NCI-H1436 treated with DMSO at 0.1 percent for 48 hours (cell line): Measurements from ENCODE around the gene MYOG.

Source experiments
- DNase-seq: peaks from one replicate; lab custom pipeline; 2025; lab: John Stamatoyannopoulos, UW

MYOG gene

GRCh38 chr1:203090421-203091198, 4.8 kb upstream of the MYOG start:
- DNase-seq: no peak

GRCh38 chr1:203089651-203090045, 3.8 kb upstream of the MYOG start:
- no peak for DNase-seq

- DNase-seq: no peak
Observed at GRCh38 chr1:203089001-203089650, 3.3 kb upstream of the MYOG start.

DNA sequence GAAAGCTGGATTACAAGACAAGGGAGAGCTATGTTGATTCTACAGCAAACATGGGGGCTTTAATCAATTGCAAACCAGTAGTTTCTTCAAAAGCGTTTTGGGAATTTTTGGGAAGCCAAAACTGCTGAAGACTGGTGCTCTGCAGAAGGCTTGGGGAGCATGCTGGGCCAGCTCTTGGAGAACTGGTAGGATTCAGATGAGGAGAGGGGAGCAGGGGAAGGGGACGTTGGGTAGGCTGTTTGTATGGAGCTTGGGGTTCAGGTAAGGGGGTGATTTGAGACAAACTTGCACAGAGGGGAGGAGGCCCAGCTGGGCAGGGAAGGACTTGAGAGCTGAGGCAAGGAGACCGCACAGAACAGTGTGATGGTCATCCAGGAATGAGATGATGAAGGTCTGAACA, 2.6 kb upstream of the MYOG start:
- no peak for DNase-seq

- DNase-seq: no peak
Observed at GRCh38 chr1:203086992-203087763, 1.4 kb upstream of the MYOG start.

DNA sequence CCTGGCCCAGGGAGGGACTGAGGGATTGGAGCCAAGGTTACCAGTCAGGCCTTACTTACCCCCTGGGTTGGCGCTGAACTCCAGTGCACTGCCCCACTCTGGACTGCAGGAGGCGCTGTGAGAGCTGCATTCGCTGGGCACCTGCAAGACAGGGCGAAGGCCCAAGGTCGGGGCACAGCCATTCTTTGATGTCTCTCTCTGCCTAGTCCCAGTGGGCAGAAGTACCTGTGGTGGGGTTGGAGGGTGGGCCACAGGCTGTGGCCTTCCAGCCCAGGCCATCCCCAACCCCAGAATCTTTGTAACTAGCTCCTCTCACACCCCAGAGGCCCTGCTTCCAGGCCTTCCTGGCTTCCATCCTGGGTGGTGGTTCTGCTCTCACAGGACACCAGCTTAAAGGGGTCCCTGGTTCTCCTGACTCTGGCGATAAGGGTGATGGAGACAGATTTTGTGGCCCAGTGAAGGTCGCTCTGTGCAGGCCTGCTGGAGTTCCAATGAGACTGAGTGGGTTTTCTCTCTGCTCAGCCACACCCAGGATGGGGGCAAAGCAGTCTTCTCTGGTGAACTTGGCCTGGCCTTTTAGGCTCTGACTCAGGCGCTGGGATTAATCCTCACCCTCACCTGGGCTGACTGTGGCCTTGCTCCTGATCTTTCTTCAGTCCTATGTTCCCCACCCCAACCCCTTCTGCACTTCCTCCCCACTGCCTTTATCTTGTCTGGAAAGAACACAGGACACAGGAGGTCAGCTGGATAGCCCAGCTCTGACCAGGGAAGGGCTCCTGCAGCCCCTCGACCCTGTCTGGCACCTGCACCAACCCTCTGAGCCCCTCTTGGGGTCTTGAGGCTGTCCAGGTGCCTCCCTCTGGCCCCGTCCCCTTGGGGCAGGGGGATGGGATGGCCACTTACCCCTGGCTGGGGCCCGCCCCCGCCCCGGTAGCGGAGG, 954 bp downstream of the MYOG start:
- DNase-seq: no peak

DNA sequence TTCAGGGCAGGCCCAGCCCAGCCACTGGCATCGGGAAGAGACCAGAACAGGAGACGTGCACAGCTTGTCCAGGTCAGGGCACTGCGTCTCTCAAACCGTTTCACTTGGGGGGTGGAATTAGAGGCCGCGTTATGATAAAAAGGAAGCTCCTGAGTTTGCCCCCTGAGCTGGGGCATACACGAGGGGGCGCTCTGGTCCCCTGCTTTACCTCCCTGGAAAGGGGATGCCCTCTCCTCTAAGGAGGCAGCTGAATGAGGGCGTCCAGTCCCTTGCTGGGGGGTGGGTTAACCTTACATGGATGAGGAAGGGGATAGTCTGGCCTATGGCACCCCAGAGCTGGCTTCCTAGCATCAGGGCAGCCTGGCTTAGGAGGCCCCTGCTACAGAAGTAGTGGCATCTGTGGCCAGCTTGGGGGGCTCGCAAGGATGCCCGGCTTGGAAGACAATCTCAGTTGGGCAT, 2.3 kb downstream of the MYOG start:
- DNase-seq: no peak

DNA sequence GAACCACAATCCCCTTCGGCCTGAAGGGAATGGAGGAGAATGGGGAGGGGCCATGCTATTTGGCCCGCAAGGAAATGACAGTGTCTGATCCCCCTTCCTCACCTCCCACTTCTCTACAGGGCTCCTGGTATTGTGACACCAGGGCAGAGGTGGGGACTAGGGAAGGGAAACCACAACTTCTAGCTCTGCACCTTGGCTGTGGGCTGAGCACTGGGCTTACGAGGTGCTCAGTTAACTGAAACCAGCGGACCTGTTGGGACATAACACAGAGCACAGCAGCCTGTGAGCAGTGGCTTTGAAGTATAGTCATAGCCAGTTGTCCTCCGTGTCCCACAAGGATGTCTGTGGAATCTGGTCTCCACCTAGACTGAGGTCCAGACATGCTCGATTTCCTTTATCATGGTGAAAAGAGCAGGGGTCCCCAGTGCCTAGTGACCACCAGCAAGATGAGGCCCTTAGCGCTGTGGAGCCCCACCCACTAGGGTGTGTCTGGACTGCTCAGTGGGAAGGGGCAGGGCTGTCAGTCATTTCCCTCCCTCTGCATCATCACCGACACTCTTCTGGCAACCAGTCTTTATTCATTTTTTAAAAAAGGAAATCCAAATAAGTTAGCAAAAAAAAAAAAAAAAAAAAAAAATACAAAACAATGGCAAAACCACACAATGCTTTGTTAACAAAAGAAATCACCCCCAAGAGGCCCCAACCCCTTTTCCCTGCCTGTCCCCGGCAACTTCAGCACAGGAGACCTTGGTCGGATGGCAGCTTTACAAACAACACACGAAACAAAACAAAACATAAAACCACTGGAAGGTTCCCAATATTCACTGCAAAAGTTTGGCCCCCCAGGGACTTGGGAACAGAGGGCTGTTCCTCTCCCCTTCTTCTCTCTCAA, 3.0 kb downstream of the MYOG start:
- no peak for DNase-seq

GRCh38 chr1:203082231-203082505, 3.6 kb downstream of the MYOG start:
- no peak for DNase-seq

GRCh38 chr1:203081465-203082230, 4.2 kb downstream of the MYOG start:
- no peak for DNase-seq

DNA sequence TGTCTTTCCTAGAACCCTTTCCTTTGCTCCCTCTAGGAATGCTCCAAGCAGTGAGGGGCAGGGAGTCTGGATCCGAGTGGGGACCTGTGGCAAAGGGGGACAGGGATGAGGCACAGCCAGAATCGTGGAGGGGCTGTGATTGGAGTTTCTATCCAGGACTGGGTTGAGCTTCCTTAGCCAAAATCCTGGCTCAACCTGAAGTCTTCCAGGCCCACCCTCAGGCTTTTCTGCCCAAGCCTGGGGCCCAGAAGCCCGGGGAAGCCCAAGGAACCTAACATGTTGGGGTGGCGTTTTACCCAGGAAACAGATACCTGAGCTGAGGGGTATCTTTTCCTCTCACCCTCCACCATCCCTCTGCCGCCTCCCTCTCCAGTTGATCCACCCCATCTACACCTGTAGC, 5.4 kb downstream of the MYOG start:
- no peak for DNase-seq

DNA sequence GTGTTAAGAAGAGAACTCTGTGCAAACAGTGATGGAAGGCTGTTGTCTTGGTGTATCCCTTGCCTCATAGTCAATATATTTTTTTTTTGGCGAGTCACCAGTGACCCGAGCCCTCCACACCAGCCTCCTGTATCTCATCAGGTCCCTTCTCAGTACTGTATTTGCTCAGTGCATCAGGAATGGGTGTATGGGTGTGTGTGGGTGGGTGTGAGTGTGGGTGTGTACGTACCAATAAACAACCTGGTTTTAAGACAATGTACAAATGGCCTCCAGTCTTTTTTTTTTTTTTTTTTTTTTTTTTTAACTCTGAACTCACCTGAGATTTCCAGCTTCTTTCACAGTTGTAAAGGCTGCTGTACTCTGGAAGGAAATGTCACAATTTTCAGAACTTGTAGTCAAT, 7.3 kb downstream of the MYOG start:
- no peak for DNase-seq

DNA sequence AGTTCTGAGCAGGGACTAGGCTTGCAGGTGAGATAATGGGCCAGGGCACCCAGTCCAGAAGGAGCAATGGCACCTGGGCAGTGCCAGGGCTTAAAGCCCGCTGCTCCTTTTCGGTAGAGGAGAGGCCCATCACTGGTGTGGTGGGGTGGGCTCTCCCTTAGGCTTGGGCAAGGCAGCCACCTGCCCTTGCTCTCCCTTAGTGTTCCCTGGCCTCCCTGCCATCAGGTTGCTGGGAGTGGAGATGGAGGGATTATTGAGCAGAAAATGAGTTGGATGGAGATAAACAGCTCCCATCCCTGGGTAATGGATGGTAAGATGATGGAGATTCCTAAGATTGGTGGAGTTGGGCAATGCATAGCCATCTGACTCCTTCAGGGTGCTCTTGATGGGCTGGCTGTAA, 7.9 kb downstream of the MYOG start:
- no peak for DNase-seq

- DNase-seq: no peak
Observed at GRCh38 chr1:203077367-203077766, 8.4 kb downstream of the MYOG start.

GRCh38 chr1:203076031-203076511, 9.7 kb downstream of the MYOG start:
- no peak for DNase-seq

GRCh38 chr1:203075236-203076030, 10.4 kb downstream of the MYOG start:
- no peak for DNase-seq

DNA sequence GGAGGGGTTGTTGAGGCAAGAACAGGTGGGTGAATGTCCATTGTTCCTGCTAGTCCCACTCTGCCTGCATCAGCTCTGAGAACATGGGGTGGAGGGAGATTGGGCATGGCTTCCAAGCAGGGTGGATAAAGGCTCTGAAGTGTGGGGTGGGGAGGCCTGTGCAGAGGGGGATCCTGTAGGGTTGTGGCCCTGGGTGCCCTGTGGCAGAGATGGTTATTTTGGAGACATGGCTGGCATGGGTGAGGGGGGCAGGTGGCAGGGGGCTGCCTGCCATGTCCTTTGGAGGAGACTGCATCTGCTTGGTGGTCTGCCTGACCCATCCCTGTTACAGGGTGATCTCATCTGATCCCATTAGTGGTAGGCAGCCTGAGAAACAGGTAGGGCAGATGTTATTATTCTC, 11.2 kb downstream of the MYOG start:
- DNase-seq: no peak

GRCh38 chr1:203073469-203073868, 12.3 kb downstream of the MYOG start:
- no peak for DNase-seq

DNA sequence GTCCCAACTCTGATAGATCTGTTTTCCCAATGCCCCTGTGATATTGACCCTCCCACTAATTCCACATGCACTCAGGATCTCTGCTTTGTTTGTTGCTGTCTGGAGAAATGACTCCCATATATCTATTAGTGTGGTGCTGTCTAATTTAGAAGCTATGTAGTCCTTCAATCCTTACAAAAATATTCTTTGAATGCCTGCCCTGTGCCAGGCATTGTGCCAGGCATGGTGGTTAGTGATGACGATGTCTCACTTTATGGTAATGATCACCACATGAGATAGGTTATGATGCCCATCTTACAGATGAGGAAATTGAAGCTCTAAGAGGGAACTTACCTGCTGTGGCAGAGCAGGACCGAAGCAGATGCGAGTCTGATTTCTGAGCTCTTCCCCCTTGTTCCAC, 12.9 kb downstream of the MYOG start:
- DNase-seq: no peak
